GM23338 (cell line): ENCODE measurements around the gene MATN1.

Experiments used
- CTCF ChIP-seq, 2 experiments: fragments of 200-600 bp in 1 of 2; sonication (generic) in 1 of 2; conservative IDR thresholded peaks; 2 replicates each; pipeline versions ENCODE4 v1.5.1 to v1.6.1; 2016 to 2017; ENCODE audit warnings: antibody characterized with exemption in 2 of 2, low read depth in 2 of 2, mild to moderate bottlenecking in 2 of 2, moderate library complexity in 1 of 2
- EZH2 ChIP-seq: fragments of 200-600 bp; sonication (generic); IDR thresholded peaks from one replicate; pipeline ENCODE4 v1.8.0; 2017; ENCODE audit warnings: antibody characterized with exemption, mild to moderate bottlenecking, low read depth; ENCODE audit not compliant: unreplicated experiment
- NANOG ChIP-seq: IDR thresholded peaks from 2 replicates; pipeline ENCODE4 v1.6.1; 2016; ENCODE audit warnings: antibody characterized with exemption, borderline replicate concordance
- POLR2AphosphoS5 ChIP-seq: IDR thresholded peaks from 2 replicates; pipeline ENCODE4 v1.6.1; 2016; ENCODE audit warnings: antibody characterized with exemption, low read depth
- REST ChIP-seq: IDR thresholded peaks from one replicate; pipeline ENCODE4 v1.6.1; 2018; ENCODE audit warnings: antibody characterized with exemption; ENCODE audit not compliant: unreplicated experiment
- ZNF114 ChIP-seq: fragments of 250-450 bp; sonication (Bioruptor Pico); IDR thresholded peaks from 2 replicates; pipeline ENCODE4 v1.5.0; 2020; ENCODE audit warnings: mild to moderate bottlenecking, moderate library complexity

DNA sequence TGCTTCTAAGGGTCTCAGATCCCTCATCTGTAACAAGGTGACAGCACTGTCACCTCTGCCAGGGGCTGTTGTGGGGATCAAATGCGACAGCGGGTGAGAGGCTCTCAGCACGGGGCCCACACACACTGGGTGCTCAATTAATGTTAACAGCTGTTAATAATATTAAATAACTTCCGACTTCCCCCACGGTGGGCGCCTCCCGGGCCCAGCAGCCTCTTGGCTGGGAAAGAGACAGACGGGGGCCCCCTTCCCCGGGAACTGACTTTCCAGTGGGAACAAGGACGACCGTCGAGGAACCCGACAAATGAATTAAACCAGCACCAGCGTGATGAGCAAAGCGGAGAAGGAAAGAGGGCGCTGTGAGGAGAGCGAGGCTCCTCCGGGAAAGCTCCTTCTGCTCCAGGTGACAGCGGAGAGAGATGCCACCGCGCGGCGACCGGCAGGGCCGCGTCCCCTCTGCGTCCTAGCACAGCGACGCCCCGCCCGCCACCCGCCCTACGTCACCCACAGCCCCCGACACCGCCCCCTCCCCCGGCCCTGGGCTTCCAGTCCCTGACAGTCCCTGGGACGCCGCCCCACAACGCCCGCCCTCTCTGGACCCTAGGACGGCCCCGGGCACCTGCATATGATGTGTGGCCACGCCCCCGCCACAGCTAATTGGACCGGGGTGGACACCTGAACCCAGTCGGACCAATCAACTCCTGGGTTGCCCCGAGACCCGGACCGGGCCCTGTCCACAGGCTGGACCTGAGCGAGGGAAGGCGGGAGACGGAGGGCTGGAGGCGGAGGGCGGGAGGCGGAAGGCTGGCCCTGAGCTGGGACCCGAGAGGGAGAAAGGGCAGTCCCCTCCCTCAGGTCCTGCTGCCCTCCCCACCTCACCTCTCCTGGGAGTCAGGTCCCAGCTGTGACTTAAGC lies 38.2 kb downstream of the MATN1 start:
- TF ChIP-seq CTCF (conservative IDR thresholded peaks at IDR 0.05; ENCODE audit: low read depth in 2 of 2) (peak; percentile 18 to 59; a peak in 2 of 4 replicates), REST (no peak), POLR2AphosphoS5 (peak; percentile 76), ZNF114 (CRISPR knock-in tag) (no peak), EZH2 (no peak), NANOG (no peak)
